ENCODE results near the gene ACAA1. TPM values are rescaled to one million over a fixed set of nuclear protein-coding genes. Genes with fewer than 3 reads are reported as not detected.

The ACAA1 gene
- total and polyA plus RNA-seq, 2 of the 13 experiments (the other 11 are each of a cell fraction or from before 2014, with no cell fraction given): 60.8 to 188 TPM

GRCh38 chr3:38164952-38165721 is 28.2 kb upstream of the ACAA1 start, which contains the start of gene OXSR1 (continued):
- TF ChIP-seq SYNCRIP (IDR thresholded peaks at IDR 0.05; ENCODE audit: insufficient read depth, low read depth, low read length) (no peak), TERF1 (CRISPR knock-in tag; IDR thresholded peaks at IDR 0.05) (no peak), JARID2 (CRISPR knock-in tag; IDR thresholded peaks at IDR 0.05; ENCODE audit: insufficient replicate concordance) (no peak), THAP8 (CRISPR knock-in tag; IDR thresholded peaks at IDR 0.05; ENCODE audit: borderline replicate concordance) (no peak), ZNF138 (CRISPR knock-in tag; IDR thresholded peaks at IDR 0.05; ENCODE audit: low read depth) (0 out of 2 replicates have a peak, but pooled peaks have one; percentile 49), MAFK (conservative IDR thresholded peaks at IDR 0.05 in 1 of 2, IDR thresholded peaks at IDR 0.05 in 1 of 2; ENCODE audit: low read length in 2 of 2) (no peak), ETV5 (CRISPR knock-in tag; IDR thresholded peaks at IDR 0.05; ENCODE audit: borderline replicate concordance) (peak; percentile 53), KDM6A (CRISPR knock-in tag; IDR thresholded peaks at IDR 0.05; ENCODE audit: low read depth) (peak; percentile 16; the same call in 1 of the 2 replicates), ZNF256 (CRISPR knock-in tag; conservative IDR thresholded peaks at IDR 0.05) (peak; percentile 85; the same call in 1 of the 2 replicates), MTF1 (CRISPR knock-in tag; IDR thresholded peaks at IDR 0.05) (0 out of 2 replicates have a peak, but pooled peaks have one; percentile 28), ZNF317 (CRISPR knock-in tag; IDR thresholded peaks at IDR 0.05) (peak; percentile 54; the same call in 1 of the 2 replicates), ZFP36 (IDR thresholded peaks at IDR 0.05; ENCODE audit: borderline replicate concordance, low read depth, low read length, partially characterized antibody) (no peak), NPAS2 (CRISPR knock-in tag; IDR thresholded peaks at IDR 0.05; ENCODE audit: borderline replicate concordance) (no peak), NR1H2 (CRISPR knock-in tag; IDR thresholded peaks at IDR 0.05; ENCODE audit: borderline replicate concordance, low read depth) (no peak), KMT2B (CRISPR knock-in tag; IDR thresholded peaks at IDR 0.05) (peak; percentile 71), ZNF337 (CRISPR knock-in tag; IDR thresholded peaks at IDR 0.05; ENCODE audit: borderline replicate concordance, low read depth) (no peak), ZNF205 (CRISPR knock-in tag; IDR thresholded peaks at IDR 0.05) (0 out of 2 replicates have a peak, but pooled peaks have one; percentile 65), ZBTB10 (CRISPR knock-in tag; IDR thresholded peaks at IDR 0.05; ENCODE audit: borderline replicate concordance) (no peak), TBX3 (IDR thresholded peaks at IDR 0.05; ENCODE audit: borderline replicate concordance) (peak; percentile 33; the same call in 1 of the 2 replicates), POLR2A (IDR thresholded peaks at IDR 0.05; ENCODE audit: insufficient read depth in 1 of 2, low read depth in 2 of 2, low read length in 2 of 2) (peak; percentile 82 to 89)
- TF ChIP-seq, protein P1, sequence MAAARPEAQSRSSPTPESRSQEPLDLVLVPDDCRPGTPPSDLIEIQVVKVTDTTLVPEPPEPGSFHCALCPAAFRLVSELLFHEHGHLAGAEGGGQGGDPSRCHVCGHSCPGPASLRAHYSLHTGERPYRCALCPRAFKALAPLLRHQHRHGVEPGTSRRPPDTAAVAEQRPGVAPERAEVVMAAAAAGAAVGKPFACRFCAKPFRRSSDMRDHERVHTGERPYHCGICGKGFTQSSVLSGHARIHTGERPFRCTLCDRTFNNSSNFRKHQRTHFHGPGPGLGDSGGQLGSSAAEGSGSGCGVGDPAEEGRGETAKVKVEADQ (CRISPR knock-in tag; IDR thresholded peaks at IDR 0.05; ENCODE audit: borderline replicate concordance): peak; percentile 68; the same call in 1 of the 2 replicates
- TF ChIP-seq, protein P2, sequence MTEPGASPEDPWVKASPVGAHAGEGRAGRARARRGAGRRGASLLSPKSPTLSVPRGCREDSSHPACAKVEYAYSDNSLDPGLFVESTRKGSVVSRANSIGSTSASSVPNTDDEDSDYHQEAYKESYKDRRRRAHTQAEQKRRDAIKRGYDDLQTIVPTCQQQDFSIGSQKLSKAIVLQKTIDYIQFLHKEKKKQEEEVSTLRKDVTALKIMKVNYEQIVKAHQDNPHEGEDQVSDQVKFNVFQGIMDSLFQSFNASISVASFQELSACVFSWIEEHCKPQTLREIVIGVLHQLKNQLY (CRISPR knock-in tag; IDR thresholded peaks at IDR 0.05): no peak
